AG09309 (cell line): ENCODE measurements around the gene NANOS1.

ENCODE experiments used
- DNase-seq: peaks from one replicate; pipeline ENCODE4 v3.0.0-alpha.2; 2010; ENCODE audit warnings: low read depth
- H3K4me3 ChIP-seq: 2 replicates; pipeline ENCODE4 v1.5.1; 2011; ENCODE audit warnings: mild to moderate bottlenecking, low read depth, low read length, moderate library complexity; ENCODE audit not compliant: control insufficient read depth
- CTCF ChIP-seq: IDR thresholded peaks from 2 replicates; pipeline ENCODE4 v1.5.1; 2011; ENCODE audit warnings: mild to moderate bottlenecking, low read depth, low read length, inconsistent platforms; ENCODE audit not compliant: insufficient read depth, control insufficient read depth; ENCODE audit errors: missing control alignments

NANOS1 gene

GRCh38 chr10:118997379-118997778, 32.1 kb upstream of the NANOS1 start:
- H3K4me3 ChIP-seq, result no peak overlapping the region
- TF ChIP-seq CTCF, result no peak
- no peak for DNase-seq

GRCh38 chr10:118998183-118998582, 31.3 kb upstream of the NANOS1 start:
- H3K4me3 ChIP-seq, result no peak overlapping the region
- no peak for DNase-seq
- TF ChIP-seq CTCF, result no peak

GRCh38 chr10:119001717-119002500, 27.6 kb upstream of the NANOS1 start:
- DNase-seq, result no peak
- no peak for TF ChIP-seq CTCF
- H3K4me3 ChIP-seq, result no peak overlapping the region

- no peak for TF ChIP-seq CTCF
- H3K4me3 ChIP-seq, result no peak overlapping the region
- no peak for DNase-seq
Measured at GRCh38 chr10:119003572-119004289, 25.8 kb upstream of the NANOS1 start.

GRCh38 chr10:119005362-119006043, 24.0 kb upstream of the NANOS1 start:
- DNase-seq, result no peak
- TF ChIP-seq CTCF, result no peak

GRCh38 chr10:119006451-119007210, 22.9 kb upstream of the NANOS1 start:
- H3K4me3 ChIP-seq, result no peak overlapping the region
- TF ChIP-seq CTCF, result peak; percentile 6
- DNase-seq, result peak; percentile 98

More at GRCh38 chr10:119005362-119006043, 24.0 kb upstream of the NANOS1 start:
- no peak overlapping the region for H3K4me3 ChIP-seq
